CD4-positive, alpha-beta T cell (primary cell): Measurements from ENCODE around the gene PPP1R14B. TPM values are rescaled to one million over a fixed set of nuclear protein-coding genes. Genes with fewer than 3 reads are reported as not detected.

Experiments used
- ATAC-seq: fragments of 200-7000 bp; cut with Tn5 transposase; one replicate; pipeline ENCODE4 v1.10.0; 2022; ENCODE audit warnings: mild to moderate bottlenecking; ENCODE audit not compliant: poor library complexity
- CTCF ChIA-PET: fragments of 350-600 bp; sonication (Branson Sonifier 250); formaldehyde crosslinking; loops from one replicate; lab custom pipeline; 2021; ENCODE audit warnings: antibody characterized with exemption, inconsistent platforms; lab: Charles Lee
- POLR2A ChIA-PET: fragments of 350-600 bp; sonication (Branson Sonifier 250); formaldehyde crosslinking; loops from one replicate; lab custom pipeline; 2021; ENCODE audit warnings: antibody characterized with exemption, inconsistent platforms; lab: Charles Lee
- DNase-seq, 14 experiments: peaks; one replicate each; pipeline ENCODE4 v3.0.0-alpha.2; 2013 to 2020; ENCODE audit warnings: mixed read lengths in 2 of 14
- H3K27ac ChIP-seq, 2 donors: one replicate each; pipeline versions ENCODE4 v1.5.1 to v1.7.0; 2013; ENCODE audit warnings: low read length in 2 of 2, low read depth in 1 of 2, mild to moderate bottlenecking in 1 of 2
- H3K27me3 ChIP-seq, 2 experiments: 1 replicate in 1 of 2; 2 replicates in 1 of 2; pipeline versions ENCODE4 v1.6.1 to v1.7.0; 2013; ENCODE audit warnings: low read length in 2 of 2, control low read depth in 1 of 2, mild to moderate bottlenecking in 1 of 2, moderate library complexity in 1 of 2; ENCODE audit not compliant: insufficient read depth in 2 of 2, control insufficient read depth in 1 of 2
- H3K36me3 ChIP-seq: one replicate; pipeline ENCODE4 v1.6.1; 2013; ENCODE audit warnings: low read length, control low read depth; ENCODE audit not compliant: insufficient read depth
- H3K4me1 ChIP-seq: one replicate; pipeline ENCODE4 v1.6.1; 2013; ENCODE audit warnings: low read length, control low read depth; ENCODE audit not compliant: insufficient read depth
- H3K4me3 ChIP-seq: one replicate; pipeline ENCODE4 v1.5.1; 2013; ENCODE audit warnings: mild to moderate bottlenecking, low read length, moderate library complexity
- H3K9me3 ChIP-seq, 2 experiments: 1 replicate in 1 of 2; 2 replicates in 1 of 2; pipeline versions ENCODE4 v1.6.1 to v1.7.0; 2013; ENCODE audit warnings: low read length in 2 of 2, mild to moderate bottlenecking in 2 of 2, control low read depth in 1 of 2, moderate library complexity in 1 of 2; ENCODE audit not compliant: control insufficient read depth in 1 of 2, insufficient read depth in 1 of 2
- H3K27ac Mint-ChIP-seq: one replicate; pipeline ENCODE4 v1.8.0; 2020; ENCODE audit warnings: mixed read lengths
- H3K27me3 Mint-ChIP-seq: one replicate; pipeline ENCODE4 v1.8.0; 2021; ENCODE audit warnings: mixed read lengths
- H3K36me3 Mint-ChIP-seq: one replicate; pipeline ENCODE4 v1.8.0; 2021; ENCODE audit warnings: low read depth, mixed read lengths
- H3K4me1 Mint-ChIP-seq: one replicate; pipeline ENCODE4 v1.8.0; 2021; ENCODE audit warnings: low read depth, mixed read lengths
- H3K4me3 Mint-ChIP-seq: one replicate; pipeline ENCODE4 v1.8.0; 2020; ENCODE audit warnings: mild to moderate bottlenecking, mixed read lengths
- H3K9me3 Mint-ChIP-seq: one replicate; pipeline ENCODE4 v1.8.0; 2020; ENCODE audit warnings: mixed read lengths
- CTCF ChIP-seq: fragments of 200-600 bp; IDR thresholded peaks from one replicate; pipeline ENCODE4 v1.8.0; 2022; ENCODE audit warnings: antibody characterized with exemption, mild to moderate bottlenecking
- intact Hi-C, 2 experiments: fragments of 100-400 bp; cut with DNase I in 1 of 2; cut with micrococcal nuclease in 1 of 2; formaldehyde crosslinking; loops; one replicate each; pipeline versions ENCODE4 v1.15.1 to v1.9.0; 2023 to 2025; cut with DNase I, micrococcal nuclease
- total RNA-seq, 174 experiments: library from RNA in 2 of 174; stranded (reverse) in 2 of 174; gene quantifications; one replicate each; pipeline ENCODE4 v1.2.3 and lab custom pipeline; 2021 to 2026

Gene PPP1R14B
- total RNA-seq, 2 experiments from 2014 or later, result 17.1 to 21.0 TPM

- H3K36me3 Mint-ChIP-seq, result peaks cover 71% of the 10 kb centered on the region
- H3K36me3 ChIP-seq, result peaks cover 50% of the 10 kb centered on the region
- no peak for TF ChIP-seq CTCF
Measured at GRCh38 chr11:64208796-64209562, 37.8 kb downstream of the PPP1R14B start.

GRCh38 chr11:64208086-64208795 lies 38.5 kb downstream of the PPP1R14B start:
- Histone ChIP-seq H3K4me3 (peak overlapping the region; percentile 100), H3K9me3 (no peaks in the 10 kb centered on the region), H3K27me3 (no peaks in the 10 kb centered on the region), H3K36me3 (peaks cover 53% of the 10 kb centered on the region), H3K4me1 (peaks cover 61% of the 10 kb centered on the region), H3K27ac (peak overlapping the region; percentile 86 to 90)
- ChIA-PET POLR2A (interaction anchor here (0.9 to 7.1 kb wide), 20 partner anchors 8 to 1481 kb away, joined by 3 to 116 read pairs (median 21); partner anchors contain the start of genes BAD, CATSPERZ, DNAJC4 and ESRRA), CTCF (interaction anchor here (1.1 to 5.4 kb wide), 6 partner anchors 17 to 95 kb away, joined by 3 to 123 read pairs (median 26); partner anchors contain the start of genes CATSPERZ, ESRRA, PLCB3 and STIP1)
- peak in 2 of 14 experiments; percentile 28 to 32 for DNase-seq
- Mint-ChIP-seq H3K27ac (peak overlapping the region; percentile 93), H3K4me1 (peaks cover 48% of the 10 kb centered on the region), H3K9me3 (no peaks in the 10 kb centered on the region), H3K36me3 (peaks cover 74% of the 10 kb centered on the region), H3K27me3 (no peaks in the 10 kb centered on the region), H3K4me3 (peak overlapping the region; percentile 98)
- no peak for ATAC-seq
- intact Hi-C loops, result loop anchor here (5.0 kb wide), 1 partner anchor 34 kb away; the partner anchor contains the start of gene FKBP2 (in 2 of the 2)
- TF ChIP-seq CTCF, result no peak

More at GRCh38 chr11:64208796-64209562, 37.8 kb downstream of the PPP1R14B start:
- Mint-ChIP-seq H3K9me3 (no peaks in the 10 kb centered on the region), H3K4me1 (peaks cover 43% of the 10 kb centered on the region), H3K27ac (peak overlapping the region; percentile 93), H3K4me3 (peak overlapping the region; percentile 56), H3K27me3 (no peaks in the 10 kb centered on the region)
- intact Hi-C loops, result loop anchor here (5.0 kb wide), 1 partner anchor 33 kb away; the partner anchor contains the start of gene FKBP2 (in 2 of the 2)
- peak overlapping the region; percentile 100 for H3K4me3 ChIP-seq
- ATAC-seq (no peak), DNase-seq (no peak)
- peaks cover 61% of the 10 kb centered on the region for H3K4me1 ChIP-seq
- H3K9me3 ChIP-seq, result no peaks in the 10 kb centered on the region
- ChIA-PET CTCF (interaction anchor here (5.4 kb wide), 1 partner anchor 94 kb away, joined by 123 read pairs; the partner anchor contains the start of genes CATSPERZ and ESRRA), POLR2A (interaction anchor here (0.7 to 7.1 kb wide), 11 partner anchors 16 to 109 kb away, joined by 3 to 116 read pairs (median 64); partner anchors contain the start of genes CATSPERZ, DNAJC4, ESRRA and NUDT22)
- H3K27me3 ChIP-seq, result no peaks in the 10 kb centered on the region
- H3K27ac ChIP-seq, result peak overlapping the region; percentile 86 to 90
